Kidney glomerular epithelial cell (primary cell): ENCODE measurements around the gene ZNF385B.
"Not testable (repeated sequence)": the region's sequence is repeated elsewhere in the genome, so short reads cannot be mapped to it uniquely, and the experiment has no call there.

Source experiments
- DNase-seq: peaks from one replicate; lab custom pipeline; 2025; lab: John Stamatoyannopoulos, UW

The ZNF385B gene

GRCh38 chr2:179802051-179802882 is 59.1 kb downstream of the ZNF385B start:
- no peak for DNase-seq

DNA sequence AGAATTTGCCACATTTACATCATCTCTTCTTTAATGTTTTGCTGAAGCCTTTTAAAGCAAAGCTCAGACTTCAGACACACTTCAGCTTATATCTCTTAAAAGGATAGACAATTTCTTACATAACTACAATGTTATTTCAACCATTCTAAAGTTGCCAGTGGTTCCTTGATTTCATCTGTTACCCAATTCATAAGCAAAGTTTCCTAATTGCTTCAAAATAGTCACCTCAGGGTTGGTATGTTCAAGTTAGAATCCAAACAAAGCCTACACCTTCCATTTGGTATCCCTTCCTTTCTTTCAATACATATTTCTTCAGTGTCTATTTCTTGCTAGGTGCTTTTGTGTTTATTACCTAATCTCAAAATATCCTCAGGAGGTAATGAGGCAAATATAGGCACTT is 60.6 kb downstream of the ZNF385B start:
- no peak for DNase-seq

GRCh38 chr2:179796213-179797007 is 65.0 kb downstream of the ZNF385B start:
- no peak for DNase-seq

GRCh38 chr2:179793902-179794301 is 67.5 kb downstream of the ZNF385B start:
- no peak for DNase-seq

- DNase-seq: no peak
These were observed 68.2 kb downstream of the ZNF385B start for GRCh38 chr2:179793238-179793637.

GRCh38 chr2:179790235-179791217 is 70.9 kb downstream of the ZNF385B start:
- no peak for DNase-seq

- DNase-seq: no peak
These were observed 73.3 kb downstream of the ZNF385B start for GRCh38 chr2:179788104-179788503.

DNA sequence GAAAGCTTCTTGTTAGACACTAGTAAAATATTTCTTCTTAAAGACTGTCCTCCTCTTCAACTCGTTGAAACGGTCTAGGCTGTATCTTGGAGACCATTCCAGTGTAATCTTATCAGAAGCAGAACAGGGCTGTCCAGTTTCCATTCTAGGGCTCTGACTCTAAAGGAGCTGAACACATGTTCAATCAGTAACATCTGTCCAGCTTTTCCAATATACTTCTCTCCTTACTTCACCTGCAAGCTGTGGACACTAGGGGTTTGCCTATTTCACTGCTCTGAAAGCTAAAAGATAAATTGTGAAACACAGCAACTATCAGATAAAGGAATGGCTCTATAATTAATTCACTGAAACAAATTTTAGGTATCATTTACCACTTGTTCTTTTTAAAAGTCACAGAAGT is 73.8 kb downstream of the ZNF385B start:
- DNase-seq: no peak

- no peak for DNase-seq
These were observed 75.5 kb downstream of the ZNF385B start for GRCh38 chr2:179785902-179786301.

DNA sequence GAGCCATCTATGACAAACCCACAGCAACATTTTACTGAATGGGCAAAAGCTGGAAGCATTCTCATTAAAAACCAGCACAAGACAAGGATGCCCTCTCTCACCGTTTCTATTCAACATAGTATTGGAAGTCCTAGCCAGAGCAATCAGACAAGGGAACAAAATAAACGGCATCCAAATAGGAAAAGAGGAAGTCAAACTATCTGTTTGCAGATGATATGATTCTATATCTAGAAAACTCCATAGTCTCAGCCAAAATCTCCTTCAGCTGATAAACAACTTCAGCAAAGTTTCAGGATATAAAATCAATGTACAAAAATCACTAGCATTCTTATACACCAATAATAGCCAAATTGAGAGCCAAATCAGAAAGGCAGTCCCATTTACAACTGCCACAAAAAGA is 79.1 kb downstream of the ZNF385B start:
- not testable (repeated sequence) for DNase-seq

DNA sequence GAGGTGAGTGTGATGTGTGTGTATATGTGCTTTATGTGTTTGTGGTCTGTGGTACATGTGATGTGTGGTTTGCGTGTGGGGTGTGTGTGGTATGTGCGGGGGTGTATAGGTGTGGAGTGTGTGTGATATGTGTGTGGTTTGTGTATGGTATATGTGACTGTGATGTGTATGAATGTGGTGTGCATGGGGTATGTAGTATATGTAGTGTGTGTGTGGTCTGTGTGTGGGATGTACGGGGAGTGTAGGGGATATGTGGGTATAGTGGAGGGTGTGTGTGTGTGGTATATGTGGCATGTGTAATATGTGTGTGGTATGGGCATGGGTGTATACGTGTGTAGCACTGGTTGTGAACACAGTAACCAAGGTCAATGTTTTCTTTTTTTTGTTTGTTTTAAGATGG is 87.4 kb downstream of the ZNF385B start:
- no peak for DNase-seq

GRCh38 chr2:179772346-179772745 is 89.1 kb downstream of the ZNF385B start:
- no peak for DNase-seq

- DNase-seq: no peak
These were observed 89.6 kb downstream of the ZNF385B start for GRCh38 chr2:179771791-179772190.

- no peak for DNase-seq
These were observed 91.4 kb downstream of the ZNF385B start for GRCh38 chr2:179770029-179770428.

- no peak for DNase-seq
These were observed 92.1 kb downstream of the ZNF385B start for GRCh38 chr2:179769323-179769722.

DNA sequence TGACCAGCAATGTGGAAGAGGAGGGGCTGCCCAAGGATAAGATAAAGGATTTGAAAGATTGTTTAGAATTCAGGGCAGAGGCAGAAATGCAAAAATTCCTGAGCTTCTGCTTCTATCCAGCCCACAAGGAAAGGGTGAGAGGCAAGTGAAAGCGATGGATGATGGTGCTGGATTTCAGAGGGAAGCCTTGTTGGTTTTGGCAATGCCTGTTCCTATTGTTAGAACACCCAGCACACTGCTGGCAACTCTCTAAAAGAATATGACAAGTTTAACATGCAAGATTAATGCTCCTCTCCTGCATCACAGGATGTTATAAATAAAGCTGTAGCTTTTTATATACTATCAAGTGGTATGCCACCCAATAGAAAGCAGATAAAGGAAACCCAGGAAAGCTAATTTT is 92.6 kb downstream of the ZNF385B start:
- DNase-seq: peak; percentile 7

DNA sequence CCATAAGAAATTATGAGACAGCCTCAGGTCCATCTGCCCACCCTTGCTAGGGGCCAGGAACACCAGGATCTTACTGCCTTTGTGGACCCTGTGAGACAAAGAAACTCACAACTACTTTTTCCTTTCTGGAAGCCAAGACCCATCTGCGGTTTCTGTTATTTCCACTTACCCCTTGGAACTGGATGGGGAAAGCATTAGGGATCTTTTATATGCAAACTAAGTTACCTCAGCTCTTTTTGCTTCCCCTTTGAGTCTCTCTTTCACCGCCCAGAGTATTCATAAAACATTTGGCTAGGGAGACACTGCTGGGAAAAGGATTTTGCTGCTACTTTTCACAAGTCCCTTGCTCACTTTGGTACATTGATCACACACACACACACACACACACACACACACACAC is 95.7 kb downstream of the ZNF385B start:
- DNase-seq: no peak

DNA sequence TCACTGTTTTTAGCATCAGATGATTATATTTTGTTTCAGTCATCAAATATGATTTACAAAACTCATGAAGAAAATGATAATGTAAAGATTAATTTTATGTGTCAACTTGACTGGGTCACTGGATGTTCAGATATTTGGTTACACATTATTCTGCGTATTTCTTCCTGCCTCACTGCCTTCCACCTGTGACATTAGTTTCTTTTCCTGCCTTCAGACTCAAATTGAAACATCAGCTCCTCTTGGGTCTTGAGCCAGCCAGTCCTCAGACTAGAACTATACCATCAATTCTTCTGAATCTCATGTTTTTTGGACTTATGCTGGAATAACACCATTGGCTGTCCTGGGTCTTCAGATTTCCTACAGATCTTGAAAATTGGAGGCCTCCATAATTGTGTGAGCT is 96.7 kb downstream of the ZNF385B start:
- DNase-seq: no peak

- DNase-seq: no peak
These were observed 102.8 kb downstream of the ZNF385B start for GRCh38 chr2:179758636-179759035.

- DNase-seq: peak; percentile 41
These were observed 110.1 kb downstream of the ZNF385B start for GRCh38 chr2:179751163-179751809.

- no peak for DNase-seq
These were observed 112.2 kb downstream of the ZNF385B start for GRCh38 chr2:179749210-179749609.

DNA sequence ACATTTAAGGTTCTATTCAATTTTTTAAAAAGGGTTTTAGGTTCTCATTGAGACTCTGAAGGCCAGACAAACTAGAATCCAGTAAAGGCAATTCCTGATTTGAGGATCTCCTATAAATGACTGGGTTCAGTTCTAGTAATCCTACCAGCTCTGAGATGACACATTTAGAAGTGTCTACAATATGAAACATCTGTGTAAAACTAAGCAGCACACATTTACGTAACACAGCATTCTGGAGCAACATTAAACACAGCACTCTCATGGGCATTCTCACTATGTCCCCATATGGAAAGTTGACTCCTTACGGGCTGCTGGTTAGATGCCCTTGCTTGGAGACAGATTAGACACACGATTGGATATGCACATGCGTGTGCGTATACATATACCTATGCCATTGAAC is 114.4 kb downstream of the ZNF385B start:
- DNase-seq: no peak
